Fibroblast of skin of abdomen (primary cell): ENCODE data around the gene SHTN1.

Experiments used
- DNase-seq: peaks from one replicate; pipeline ENCODE4 v3.0.0-alpha.2; 2013

SHTN1 gene

DNA sequence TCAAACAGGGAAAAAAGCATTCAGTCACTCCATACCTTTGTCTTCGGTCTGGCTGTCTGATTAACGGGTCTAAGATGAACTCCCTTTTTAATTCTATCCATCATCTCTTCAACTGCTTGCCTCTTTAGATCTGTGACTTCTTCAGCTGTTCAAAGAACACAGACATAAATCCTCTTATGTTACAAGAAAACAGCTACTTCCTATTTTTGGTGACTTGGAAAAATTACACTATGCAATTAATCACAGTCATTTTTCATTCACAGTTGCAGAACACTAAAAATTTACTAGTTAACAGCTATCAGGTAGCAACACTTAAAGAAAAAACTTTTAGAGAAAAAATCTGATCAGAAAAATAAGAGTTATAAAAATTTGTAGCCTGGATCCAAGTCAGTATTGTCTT lies 89.6 kb downstream of the SHTN1 start:
- no peak for DNase-seq

DNA sequence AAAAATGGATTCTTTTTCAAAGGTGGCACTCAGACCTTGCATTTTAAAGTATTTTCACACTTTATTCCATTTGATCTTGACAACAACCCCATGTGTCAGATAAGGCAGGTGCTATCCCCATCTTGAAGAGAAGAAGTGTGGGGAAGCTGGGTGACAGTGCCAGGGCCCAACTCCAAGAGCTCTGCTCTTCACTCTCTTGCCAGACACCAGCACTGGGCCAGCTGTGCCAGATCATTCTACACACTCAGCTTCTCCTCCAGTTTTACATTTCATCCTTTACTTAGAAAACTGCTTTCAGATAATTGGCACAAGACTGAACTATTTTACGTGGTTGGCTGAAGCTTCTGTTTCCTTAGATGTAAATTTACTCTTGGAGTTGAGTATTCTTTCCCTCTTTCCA lies 91.3 kb downstream of the SHTN1 start:
- no peak for DNase-seq

DNA sequence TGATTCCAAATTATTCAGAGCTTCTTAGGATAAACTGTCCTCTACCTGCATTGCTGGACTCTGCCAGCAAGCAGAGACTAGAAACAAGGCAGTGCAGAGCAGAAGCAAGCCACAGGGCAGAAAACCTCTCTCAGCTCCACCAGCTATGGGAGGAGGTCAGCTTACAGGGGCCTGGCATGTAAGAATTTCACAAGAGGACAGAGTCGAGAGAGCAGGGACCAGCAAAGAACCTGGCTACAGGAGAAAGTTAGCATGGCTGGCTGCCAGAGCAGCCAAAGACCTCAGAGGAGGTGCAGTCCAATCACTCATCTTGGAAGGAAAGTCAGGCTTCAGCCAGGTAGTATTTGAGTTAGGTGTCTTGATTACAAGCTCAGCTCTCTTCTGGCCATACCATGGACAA lies 92.8 kb downstream of the SHTN1 start:
- no peak for DNase-seq

DNA sequence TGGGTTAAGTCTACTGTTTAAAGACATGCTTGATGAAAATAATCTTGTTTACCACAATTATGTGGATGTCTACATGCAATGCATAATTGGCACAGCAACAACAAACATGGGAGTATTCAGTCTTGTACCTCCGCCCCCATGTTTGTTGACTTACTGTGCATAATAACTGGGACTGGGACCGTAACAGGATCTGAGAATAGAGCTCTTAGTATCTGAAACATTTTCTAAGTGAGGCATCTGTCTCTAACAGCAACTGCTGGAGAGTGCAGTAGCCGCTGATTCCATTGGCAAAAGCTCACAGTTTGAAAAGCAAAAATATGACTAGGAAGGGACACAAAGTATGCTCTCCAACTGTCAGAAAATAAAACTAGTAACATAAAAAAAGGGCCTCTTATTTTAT lies 94.1 kb downstream of the SHTN1 start:
- no peak for DNase-seq

DNA sequence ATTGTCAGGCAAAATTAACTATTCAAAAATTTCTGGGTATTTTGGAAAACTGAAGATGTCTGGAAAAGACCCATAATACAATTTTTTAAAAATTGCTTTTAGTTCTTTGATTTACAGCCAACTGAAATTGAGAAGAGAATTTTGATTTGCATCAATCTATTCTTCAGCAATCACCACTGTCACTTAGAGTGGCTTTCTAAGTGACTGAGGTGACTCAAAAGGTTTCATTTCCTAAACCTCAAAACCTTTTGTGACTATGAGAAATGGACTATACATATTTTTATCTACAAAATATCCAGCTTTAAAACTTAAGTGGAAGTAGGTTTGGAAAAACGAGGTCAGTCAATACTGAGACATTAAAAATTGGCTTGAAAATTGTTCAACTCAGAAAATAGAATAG lies 95.7 kb downstream of the SHTN1 start:
- DNase-seq: no peak

DNA sequence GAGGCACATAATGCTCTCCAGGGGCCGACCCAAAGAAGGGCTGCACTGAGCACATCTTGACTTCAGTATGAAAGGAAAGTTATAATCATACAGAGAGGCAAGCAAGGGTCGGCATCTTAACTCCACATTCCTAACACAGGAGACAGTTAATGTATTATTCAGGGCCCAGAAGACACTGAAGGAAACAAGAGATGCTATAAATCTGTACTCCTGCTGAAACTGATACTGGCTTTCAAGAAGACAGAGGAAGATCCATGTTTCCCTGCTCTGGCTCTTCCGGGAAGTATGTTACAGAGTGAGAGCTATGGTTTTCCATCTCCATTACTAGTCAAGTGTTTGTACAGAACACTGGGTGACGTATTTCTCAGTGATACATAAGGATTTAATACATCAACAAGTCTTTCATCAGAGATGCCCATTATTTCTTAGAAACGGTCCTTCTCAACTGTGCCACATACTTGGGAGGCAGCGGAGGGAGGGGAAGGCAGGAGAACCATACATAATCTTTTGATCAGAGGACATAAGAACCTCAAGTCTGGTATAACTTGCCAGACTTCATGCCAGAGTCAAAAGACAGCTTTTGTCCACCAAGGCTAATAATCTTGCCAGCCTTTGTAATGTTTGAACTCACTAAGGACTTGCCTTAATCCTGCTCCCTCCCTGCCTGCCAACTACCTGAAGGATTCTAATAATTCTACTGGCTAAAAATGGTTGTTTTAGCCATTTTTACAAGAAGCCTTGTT lies 97.6 kb downstream of the SHTN1 start:
- no peak for DNase-seq

DNA sequence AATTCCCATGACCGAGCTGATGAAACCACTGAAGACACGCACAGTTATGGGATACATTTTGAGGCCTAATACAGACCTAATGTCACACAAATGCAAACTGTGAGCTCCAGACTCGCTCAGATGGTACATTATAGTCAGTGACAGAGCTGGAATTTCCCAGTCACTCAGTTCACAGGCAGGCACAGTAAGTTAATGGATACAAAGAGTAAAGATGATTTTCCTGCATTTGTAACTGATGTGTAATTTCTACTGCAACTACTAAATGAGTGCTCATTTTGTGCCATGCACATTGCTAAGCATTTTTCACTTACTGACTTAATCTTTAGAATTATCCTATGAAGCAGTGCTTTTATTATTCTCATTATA lies 99.2 kb downstream of the SHTN1 start:
- DNase-seq: no peak

DNA sequence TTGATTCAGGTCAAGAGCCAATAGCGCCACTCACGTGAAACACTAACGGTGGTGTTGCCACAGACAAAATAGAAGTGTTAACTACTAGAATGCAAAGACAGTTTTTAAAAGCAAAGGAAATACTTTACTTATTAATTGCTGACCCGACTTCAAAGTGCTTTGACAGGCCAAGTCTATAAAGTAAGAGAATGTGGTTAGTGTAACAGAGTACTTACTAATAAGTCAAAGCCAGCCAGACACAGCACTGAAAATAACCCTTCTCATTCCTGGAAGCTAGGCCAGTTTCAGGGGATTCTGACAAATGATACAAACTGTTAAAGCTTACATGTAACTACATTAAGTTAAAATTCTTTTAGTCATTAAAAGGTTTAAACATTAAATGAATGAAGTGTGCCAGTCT lies 105.4 kb downstream of the SHTN1 start:
- no peak for DNase-seq

DNA sequence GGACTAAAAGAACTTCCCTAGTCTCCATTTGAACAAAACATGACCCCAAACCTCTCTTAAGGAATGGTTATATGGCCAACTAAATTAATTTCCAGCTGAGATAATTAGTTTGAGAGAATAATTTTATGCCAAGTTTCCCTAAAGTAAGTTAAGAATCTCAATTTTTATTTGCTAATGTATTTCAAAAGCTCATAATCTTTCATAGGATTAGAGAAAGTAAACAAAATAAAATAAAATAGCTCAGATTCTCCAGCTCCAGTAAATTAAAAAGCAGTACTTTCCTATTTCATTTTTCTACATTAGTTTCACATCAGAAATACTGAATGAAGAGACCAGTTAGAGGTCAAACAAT lies 111.3 kb downstream of the SHTN1 start:
- DNase-seq: no peak

DNA sequence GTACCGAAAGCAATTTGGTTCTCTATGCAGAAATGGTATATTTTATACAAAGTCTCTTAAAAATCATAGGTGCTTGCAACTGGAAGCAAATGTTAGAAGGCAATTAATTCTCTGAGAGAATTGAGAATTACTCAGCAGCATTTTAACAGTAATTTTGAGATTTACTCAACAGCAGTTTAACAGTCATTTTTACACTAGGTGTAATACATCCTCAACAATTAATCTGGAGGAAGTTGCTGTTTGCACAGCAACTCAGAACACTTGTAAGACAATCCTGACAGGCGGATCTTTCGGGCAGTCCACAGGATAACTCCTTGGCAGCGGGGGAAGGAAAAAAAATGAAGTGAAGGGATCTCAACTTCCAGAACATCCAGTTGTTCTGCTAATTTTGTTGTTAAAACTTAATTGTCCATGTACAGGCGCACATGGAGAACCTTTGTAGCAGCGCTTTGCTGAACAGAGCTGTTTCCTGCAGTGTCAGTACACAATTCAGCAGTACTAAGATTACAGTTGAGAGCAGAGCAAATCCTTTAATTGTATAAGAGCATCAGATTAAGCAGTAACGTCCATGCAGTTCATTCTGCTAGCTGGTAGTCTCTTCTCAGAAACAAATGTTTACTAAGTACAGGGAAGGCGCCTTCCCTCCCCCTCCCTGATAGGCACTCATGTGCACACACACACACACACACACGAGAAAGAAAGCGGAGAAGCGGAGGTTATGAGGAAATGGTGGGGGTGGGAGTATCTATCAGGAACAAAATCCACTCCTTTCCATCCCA lies 111.9 kb downstream of the SHTN1 start:
- no peak for DNase-seq

DNA sequence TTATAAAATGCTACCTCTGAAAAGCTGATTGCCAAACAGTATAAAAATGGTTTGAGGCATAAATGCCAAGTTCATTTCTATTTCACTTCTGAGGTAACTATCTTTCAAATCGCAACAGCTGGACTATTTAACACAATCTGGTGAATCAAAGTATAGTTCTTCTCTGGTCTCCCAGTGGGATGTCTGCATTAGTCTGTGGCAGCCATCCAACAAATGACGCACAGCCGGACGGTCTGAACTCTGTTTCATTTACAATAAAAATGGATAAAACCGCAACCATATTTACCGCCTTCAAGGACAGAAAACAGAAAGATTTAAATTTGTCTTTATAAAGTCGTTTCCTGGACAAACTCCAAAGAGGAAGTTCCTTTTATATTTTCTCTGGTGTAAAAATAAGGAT lies 113.8 kb downstream of the SHTN1 start:
- peak; percentile 94 for DNase-seq

DNA sequence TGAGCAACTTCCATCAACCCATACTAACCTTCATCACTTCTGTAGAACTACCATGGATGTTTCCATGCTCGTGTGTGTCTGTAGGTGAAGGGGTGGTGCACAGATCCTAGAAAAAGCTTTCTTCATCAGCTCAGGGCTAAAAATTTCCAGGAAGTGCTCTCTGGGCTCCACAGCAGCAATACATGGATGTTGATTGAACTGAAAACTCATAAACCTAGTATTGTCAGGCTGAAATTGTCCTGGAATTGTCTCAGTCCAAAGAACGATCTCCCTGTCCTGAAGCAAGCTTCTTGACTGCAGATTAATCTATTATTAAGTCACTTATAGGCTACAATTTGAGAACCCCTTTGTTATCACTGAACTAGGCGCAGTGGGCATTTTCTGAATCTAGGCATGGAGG lies 115.9 kb downstream of the SHTN1 start:
- no peak for DNase-seq

DNA sequence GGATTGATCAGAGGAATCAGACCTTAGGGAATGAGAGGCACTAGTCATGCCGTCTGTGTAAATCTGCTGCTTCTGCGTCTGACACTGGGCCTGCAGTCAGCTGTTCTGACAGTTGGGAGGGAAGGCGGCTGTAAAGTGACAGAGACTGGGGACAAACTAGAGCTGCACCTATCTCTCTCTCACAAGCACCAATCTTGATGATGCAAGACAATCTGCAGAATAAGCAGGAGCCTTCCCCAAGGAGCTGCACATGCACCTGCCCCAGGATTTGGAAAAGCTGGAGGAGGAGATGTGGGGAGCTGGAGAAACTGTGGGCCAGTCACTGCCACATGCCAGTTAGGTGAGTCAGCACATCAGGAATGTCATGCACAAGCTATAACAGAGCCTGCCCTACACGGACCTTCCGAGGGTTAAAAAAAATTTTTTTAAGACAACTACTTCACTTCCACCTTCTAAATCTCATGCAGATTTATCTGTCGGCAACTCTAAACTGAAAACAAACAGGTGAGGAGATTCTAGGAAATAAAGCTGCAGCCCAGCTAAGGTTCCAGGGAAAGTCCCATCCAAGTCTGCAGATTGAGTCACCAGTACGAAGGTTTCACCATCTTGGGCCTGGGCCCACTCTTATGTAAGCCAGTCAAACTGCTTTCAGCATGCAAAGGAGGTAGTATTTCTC lies 116.5 kb downstream of the SHTN1 start:
- peak; percentile 81 for DNase-seq

DNA sequence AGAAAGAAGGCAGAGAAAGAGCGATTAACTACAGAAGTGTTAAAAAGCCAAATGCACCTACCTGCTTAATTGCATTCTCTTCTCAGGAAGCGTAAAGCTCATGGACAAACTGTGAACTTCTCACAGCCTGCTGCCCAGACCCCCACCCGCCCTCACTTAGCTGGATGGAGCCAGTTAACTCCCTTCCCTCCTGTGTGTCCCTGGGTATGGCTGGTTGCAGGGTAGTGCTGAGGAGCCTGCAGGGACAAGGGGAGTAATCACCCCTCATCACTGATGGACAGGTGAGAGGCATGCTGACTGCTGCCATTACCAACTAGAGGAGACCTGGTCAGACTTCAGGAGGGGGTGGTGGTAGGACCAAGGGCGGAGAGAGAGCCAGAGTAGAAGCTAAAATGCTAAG lies 118.2 kb downstream of the SHTN1 start:
- DNase-seq: no peak

DNA sequence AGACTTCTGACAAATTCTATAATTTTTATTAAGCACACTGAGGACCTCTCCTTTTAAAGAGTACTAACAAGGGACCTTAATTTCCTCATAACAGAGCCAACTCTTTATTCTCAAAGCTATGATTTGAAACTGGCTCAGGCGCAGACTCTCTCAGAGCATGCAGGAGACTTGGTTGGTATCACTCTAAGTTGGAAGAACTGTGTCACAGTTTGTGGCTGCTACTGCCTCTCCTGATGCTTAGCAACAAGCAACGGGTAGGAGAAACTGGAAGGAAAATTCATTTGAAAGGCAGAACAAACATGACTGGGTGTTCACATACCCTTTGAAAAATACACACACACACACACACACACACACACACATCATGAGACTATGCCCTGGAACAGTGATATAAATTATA lies 122.3 kb downstream of the SHTN1 start:
- DNase-seq: no peak

DNA sequence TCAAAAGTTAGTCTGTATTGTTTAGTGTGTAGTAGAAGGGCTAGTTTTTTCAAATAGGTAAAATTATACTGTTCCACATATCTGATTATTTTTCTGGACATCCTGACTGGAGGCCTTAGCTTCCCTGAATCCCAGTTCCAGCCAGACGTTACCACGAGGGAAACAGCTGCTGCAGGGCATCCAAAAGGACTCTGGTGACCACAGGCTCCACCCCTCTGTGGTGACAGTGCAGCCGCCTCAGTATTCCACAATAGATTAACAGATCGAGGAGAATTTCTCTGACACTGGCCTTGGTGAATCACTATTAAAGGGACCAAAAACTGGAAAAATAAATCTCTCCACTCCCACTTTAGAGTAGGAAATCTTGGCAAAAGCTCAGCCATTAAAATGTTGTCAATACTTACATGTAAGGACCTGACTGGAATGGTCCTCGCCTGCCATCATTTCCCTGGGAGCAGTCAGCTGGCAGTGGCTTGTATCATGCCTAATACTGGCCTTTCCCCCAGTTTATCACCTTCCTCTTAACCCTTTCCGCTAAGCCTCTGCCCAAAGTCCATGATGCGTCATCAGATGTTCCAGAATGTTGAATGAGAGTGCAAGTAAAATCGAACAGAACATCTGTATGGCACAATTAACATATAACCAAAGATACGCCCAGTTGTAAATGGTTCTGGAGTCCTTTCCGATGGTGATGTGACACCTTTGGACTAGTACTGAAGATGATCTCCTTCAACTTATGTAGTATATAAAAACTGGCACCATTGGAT lies 124.1 kb downstream of the SHTN1 start:
- DNase-seq: no peak

DNA sequence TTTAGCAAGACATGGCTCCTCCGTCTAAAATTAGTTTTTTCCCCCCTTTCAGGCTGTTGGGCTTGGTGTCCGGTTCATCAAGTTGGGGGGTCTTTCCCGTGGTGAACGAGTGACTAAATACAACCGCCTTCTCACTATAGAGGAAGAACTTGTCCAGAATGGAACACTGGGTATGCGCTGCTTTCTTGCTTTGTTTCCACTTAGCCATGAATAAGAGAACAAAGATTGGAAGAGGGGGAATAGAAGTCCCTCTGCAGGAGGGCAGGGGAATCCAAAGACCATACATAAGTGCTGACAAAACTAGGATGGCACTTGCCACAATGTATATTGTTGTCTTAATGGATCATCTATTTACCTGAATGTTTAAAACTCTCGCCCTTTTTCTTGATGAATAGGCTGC lies 125.2 kb downstream of the SHTN1 start:
- no peak for DNase-seq

DNA sequence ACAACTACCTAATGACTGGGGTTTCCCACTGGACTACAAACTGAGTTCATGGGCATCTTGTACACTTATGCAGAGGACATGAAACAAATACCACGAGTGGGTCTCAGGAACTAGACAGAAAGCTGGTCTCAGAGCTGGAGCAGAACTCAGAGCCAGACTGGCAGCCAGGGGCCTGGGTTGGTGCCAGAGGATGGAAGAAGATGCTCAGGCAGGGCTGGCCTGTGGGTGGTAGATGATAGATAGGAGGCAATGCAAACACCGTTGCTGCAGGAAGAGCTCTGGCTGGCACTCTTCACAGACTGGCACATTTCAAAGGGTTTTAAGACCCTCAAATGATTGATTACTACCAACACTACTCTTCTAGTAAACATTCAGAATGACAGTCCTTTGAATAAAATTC lies 126.9 kb downstream of the SHTN1 start:
- no peak for DNase-seq

DNA sequence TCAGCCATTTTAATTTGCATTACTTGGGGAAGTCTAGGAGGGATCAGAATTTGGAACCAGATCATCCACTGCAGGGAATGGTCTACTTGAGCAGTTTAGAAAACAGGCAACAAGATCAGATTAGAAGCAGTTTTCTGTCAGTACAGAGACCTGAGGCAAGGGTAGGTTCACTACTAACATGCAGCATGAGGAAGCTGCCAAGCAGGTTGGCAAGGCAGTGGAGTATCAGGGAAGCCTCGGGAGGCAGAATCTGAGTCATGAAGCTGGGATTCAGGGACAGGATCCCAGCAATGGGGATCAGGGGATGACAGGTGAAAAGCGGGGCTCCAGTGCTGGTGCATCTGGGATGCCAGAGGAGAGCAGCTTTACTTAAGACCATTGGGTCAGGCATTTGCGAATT lies 127.6 kb downstream of the SHTN1 start:
- DNase-seq: no peak

DNA sequence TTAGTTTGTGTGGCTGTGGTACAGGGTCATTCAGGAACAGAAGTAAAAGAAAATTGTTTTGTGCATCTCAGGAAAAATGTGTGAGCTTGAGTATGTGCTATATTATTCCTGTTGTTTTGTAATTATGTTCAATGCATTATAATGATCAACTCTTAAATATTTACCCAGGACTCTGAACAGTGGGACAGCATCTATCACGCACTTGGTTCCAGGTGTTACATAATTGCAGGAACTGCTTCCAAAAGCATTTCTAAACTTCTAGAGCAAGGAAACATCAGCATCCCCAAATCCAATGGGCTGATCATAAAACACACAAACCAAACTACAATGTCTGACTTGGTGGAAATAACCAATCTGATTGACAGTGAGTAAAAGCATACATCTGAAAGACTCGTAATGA lies 129.1 kb downstream of the SHTN1 start:
- no peak for DNase-seq

DNA sequence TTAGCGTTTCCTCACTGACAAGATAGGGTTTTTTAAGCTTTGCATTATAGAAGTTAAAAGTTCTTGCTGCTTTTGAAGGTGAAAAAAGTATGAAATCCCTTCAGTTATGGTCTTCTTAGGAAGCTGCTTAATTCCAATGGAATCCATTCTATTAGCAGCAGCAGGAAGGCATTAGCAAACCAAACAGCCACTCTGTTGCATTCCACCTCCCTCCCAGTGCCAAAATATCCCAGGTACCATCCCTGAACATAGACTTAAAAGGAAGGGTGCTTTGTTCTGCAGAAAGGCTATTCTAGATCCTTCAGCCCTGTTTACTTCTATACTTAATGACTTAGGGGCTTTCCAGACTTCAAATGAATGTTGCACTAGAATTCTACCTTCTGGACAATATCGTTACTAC lies 131.9 kb downstream of the SHTN1 start:
- no peak for DNase-seq

DNA sequence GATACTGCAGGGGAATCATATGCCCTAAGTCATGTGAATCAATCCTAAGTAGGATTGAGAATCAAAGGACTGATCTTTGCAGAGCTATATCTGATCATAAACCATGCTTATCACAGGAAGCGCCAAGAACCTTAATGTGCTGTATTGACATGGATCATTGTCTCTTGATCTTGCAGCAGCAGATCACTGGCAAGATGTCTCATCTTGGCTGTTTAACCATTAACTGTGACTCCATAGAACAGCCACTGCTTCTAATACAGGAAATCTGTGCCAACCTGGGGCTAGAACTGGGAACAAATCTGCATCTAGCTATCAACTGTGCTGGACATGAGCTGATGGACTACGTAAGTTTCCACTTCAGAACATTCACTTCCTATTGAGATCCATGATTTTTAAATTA lies 134.0 kb downstream of the SHTN1 start:
- no peak for DNase-seq

DNA sequence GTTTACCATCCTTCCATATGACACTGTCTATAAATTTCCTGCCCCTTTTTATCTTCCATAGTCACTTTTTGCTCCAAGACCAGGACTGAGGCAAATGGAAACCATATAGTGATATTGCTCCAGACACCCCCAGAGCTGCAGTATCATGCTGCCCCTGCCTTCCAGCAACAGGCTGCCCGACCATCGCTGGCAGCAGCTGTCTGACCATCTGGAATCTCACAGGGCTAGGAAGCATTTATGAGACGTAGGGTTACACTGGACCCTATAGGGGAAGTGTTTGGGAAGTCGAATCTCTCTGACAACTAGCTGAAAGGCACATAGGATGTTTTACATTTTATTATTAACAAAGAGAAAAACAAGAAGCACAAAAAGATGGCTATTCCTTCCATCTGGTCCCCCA lies 136.3 kb downstream of the SHTN1 start:
- DNase-seq: no peak
